Activated T-cell treated with anti-CD3 and anti-CD28 coated beads, Interleukin-2, amount 50 U/mL, for 4 hours (primary cell): ENCODE data around the gene RAB26. TPM values are rescaled to one million over a fixed set of nuclear protein-coding genes. Genes with fewer than 3 reads are reported as not detected.

Experiments
- ATAC-seq, 2 donors: fragments of 200-7000 bp; cut with Tn5 transposase; one replicate each; pipeline ENCODE4 v1.10.0; 2021
- DNase-seq: peaks from one replicate; pipeline ENCODE4 v3.0.0-alpha.2; 2020
- H3K27me3 Mint-ChIP-seq: one replicate; pipeline ENCODE4 v1.8.0; 2021; ENCODE audit warnings: low read depth, mixed read lengths
- H3K36me3 Mint-ChIP-seq: one replicate; pipeline ENCODE4 v1.8.0; 2022; ENCODE audit warnings: mixed read lengths; ENCODE audit not compliant: insufficient read depth
- H3K4me1 Mint-ChIP-seq: one replicate; pipeline ENCODE4 v1.8.0; 2021; ENCODE audit warnings: low read depth, mixed read lengths
- H3K4me3 Mint-ChIP-seq: one replicate; pipeline ENCODE4 v1.8.0; 2021; ENCODE audit warnings: mild to moderate bottlenecking, moderate library complexity, mixed read lengths
- H3K9me3 Mint-ChIP-seq: one replicate; pipeline ENCODE4 v1.8.0; 2021; ENCODE audit warnings: mixed read lengths
- total RNA-seq, 3 donors: library from RNA; stranded (reverse); gene quantifications; one replicate each; pipeline ENCODE4 v1.2.1, GENCODE V29; 2021

Gene RAB26
- total RNA-seq, 3 donors from 2014 or later: not detected

- ATAC-seq (no peak), DNase-seq (no peak)
- peak overlapping the region; percentile 98 for H3K4me3 Mint-ChIP-seq
- H3K27me3 Mint-ChIP-seq: no peaks in the 10 kb centered on the region
- H3K36me3 Mint-ChIP-seq: peaks cover 21% of the 10 kb centered on the region
- H3K4me1 Mint-ChIP-seq: peaks cover 22% of the 10 kb centered on the region
- no peaks in the 10 kb centered on the region for H3K9me3 Mint-ChIP-seq
These were observed 9.2 kb downstream of the RAB26 start for GRCh38 chr16:2157480-2158261.

- ATAC-seq: no peak
- peaks cover 23% of the 10 kb centered on the region for H3K4me1 Mint-ChIP-seq
- H3K9me3 Mint-ChIP-seq: no peaks in the 10 kb centered on the region
- no peaks in the 10 kb centered on the region for H3K27me3 Mint-ChIP-seq
- DNase-seq: no peak
- H3K4me3 Mint-ChIP-seq: no peak overlapping the region
- H3K36me3 Mint-ChIP-seq: peaks cover 15% of the 10 kb centered on the region
These were observed 9.8 kb downstream of the RAB26 start for GRCh38 chr16:2158262-2158638.

- ATAC-seq (no peak), DNase-seq (no peak)
- peaks cover 6% of the 10 kb centered on the region for H3K36me3 Mint-ChIP-seq
- H3K4me1 Mint-ChIP-seq: peaks cover 21% of the 10 kb centered on the region
- H3K4me3 Mint-ChIP-seq: no peak overlapping the region
- no peaks in the 10 kb centered on the region for H3K27me3 Mint-ChIP-seq
- no peaks in the 10 kb centered on the region for H3K9me3 Mint-ChIP-seq
These were observed 10.9 kb downstream of the RAB26 start for GRCh38 chr16:2159175-2159838.

- Mint-ChIP-seq H3K4me3 (no peak overlapping the region), H3K36me3 (peaks cover under 1% of the 10 kb centered on the region), H3K9me3 (no peaks in the 10 kb centered on the region), H3K27me3 (no peaks in the 10 kb centered on the region), H3K4me1 (peaks cover 21% of the 10 kb centered on the region)
- ATAC-seq (no peak), DNase-seq (no peak)
These were observed 12.6 kb downstream of the RAB26 start for GRCh38 chr16:2160915-2161551.

GRCh38 chr16:2161911-2162310 lies 13.5 kb downstream of the RAB26 start:
- Mint-ChIP-seq H3K4me1 (peaks cover 14% of the 10 kb centered on the region), H3K36me3 (peaks cover 2% of the 10 kb centered on the region), H3K9me3 (no peaks in the 10 kb centered on the region), H3K4me3 (no peak overlapping the region), H3K27me3 (no peaks in the 10 kb centered on the region)
- ATAC-seq (no peak), DNase-seq (no peak)

- peak in 1 of 2 donors; percentile 15 for ATAC-seq
- DNase-seq: no peak
- H3K27me3 Mint-ChIP-seq: no peaks in the 10 kb centered on the region
These were observed 14.3 kb downstream of the RAB26 start for GRCh38 chr16:2162676-2163118.

GRCh38 chr16:2163211-2163881 lies 14.9 kb downstream of the RAB26 start:
- ATAC-seq (peak; percentile 30 to 42), DNase-seq (no peak)
- Mint-ChIP-seq H3K36me3 (peaks cover 4% of the 10 kb centered on the region), H3K4me3 (no peak overlapping the region), H3K9me3 (no peaks in the 10 kb centered on the region), H3K27me3 (no peaks in the 10 kb centered on the region), H3K4me1 (peaks cover 3% of the 10 kb centered on the region)

More at GRCh38 chr16:2162676-2163118, 14.3 kb downstream of the RAB26 start:
- Mint-ChIP-seq H3K4me1 (peaks cover 7% of the 10 kb centered on the region), H3K9me3 (no peaks in the 10 kb centered on the region), H3K36me3 (peaks cover 2% of the 10 kb centered on the region), H3K4me3 (no peak overlapping the region)

GRCh38 chr16:2165861-2166260 lies 17.4 kb downstream of the RAB26 start:
- Mint-ChIP-seq H3K36me3 (peaks cover 5% of the 10 kb centered on the region), H3K27me3 (no peaks in the 10 kb centered on the region), H3K4me1 (peaks cover 3% of the 10 kb centered on the region), H3K4me3 (no peak overlapping the region), H3K9me3 (no peaks in the 10 kb centered on the region)
- DNase-seq (no peak), ATAC-seq (no peak)

- peaks cover 3% of the 10 kb centered on the region for H3K4me1 Mint-ChIP-seq
- no peak for DNase-seq
- peaks cover 5% of the 10 kb centered on the region for H3K36me3 Mint-ChIP-seq
- ATAC-seq: no peak
- no peaks in the 10 kb centered on the region for H3K9me3 Mint-ChIP-seq
- no peaks in the 10 kb centered on the region for H3K27me3 Mint-ChIP-seq
- no peak overlapping the region for H3K4me3 Mint-ChIP-seq
These were observed 18.0 kb downstream of the RAB26 start for GRCh38 chr16:2166263-2167067.

- ATAC-seq (no peak), DNase-seq (no peak)
- no peaks in the 10 kb centered on the region for H3K27me3 Mint-ChIP-seq
- H3K36me3 Mint-ChIP-seq: peaks cover 7% of the 10 kb centered on the region
- H3K4me1 Mint-ChIP-seq: peaks cover 3% of the 10 kb centered on the region
- no peaks in the 10 kb centered on the region for H3K9me3 Mint-ChIP-seq
- H3K4me3 Mint-ChIP-seq: no peak overlapping the region
These were observed 18.7 kb downstream of the RAB26 start for GRCh38 chr16:2167068-2167638.

- H3K36me3 Mint-ChIP-seq: peaks cover 10% of the 10 kb centered on the region
- H3K9me3 Mint-ChIP-seq: no peaks in the 10 kb centered on the region
- H3K4me3 Mint-ChIP-seq: no peak overlapping the region
- no peak for DNase-seq
- no peak for ATAC-seq
- H3K4me1 Mint-ChIP-seq: no peaks in the 10 kb centered on the region
- no peaks in the 10 kb centered on the region for H3K27me3 Mint-ChIP-seq
These were observed 21.7 kb downstream of the RAB26 start for GRCh38 chr16:2170080-2170479.

GRCh38 chr16:2170587-2171435 lies 22.4 kb downstream of the RAB26 start:
- no peaks in the 10 kb centered on the region for H3K4me1 Mint-ChIP-seq
- H3K36me3 Mint-ChIP-seq: peaks cover 11% of the 10 kb centered on the region
- H3K4me3 Mint-ChIP-seq: no peak overlapping the region
- no peaks in the 10 kb centered on the region for H3K9me3 Mint-ChIP-seq
- no peak for ATAC-seq
- DNase-seq: no peak
- no peaks in the 10 kb centered on the region for H3K27me3 Mint-ChIP-seq
